Small intestine (tissue), 16 donors: Measurements from ENCODE around the gene CTSC. TPM values are rescaled to one million over a fixed set of nuclear protein-coding genes. Genes with fewer than 3 reads are reported as not detected.

Source experiments
- DNase-seq, 2 donors: peaks; one replicate each; pipeline versions ENCODE4 v3.0.0 to v3.0.0-alpha.2; 2013
- FAIRE-seq: peaks from 2 replicates; lab custom pipeline; 2012; peaks lifted over from hg19 to GRCh38; lab: Jason Lieb, UNC
- H3K27ac ChIP-seq, 3 donors: one replicate each; pipeline ENCODE4 v1.5.1; 2013; ENCODE audit warnings: low read length in 2 of 3, mild to moderate bottlenecking in 2 of 3, control low read depth in 1 of 3, inconsistent platforms in 1 of 3, low read depth in 1 of 3, moderate library complexity in 1 of 3
- H3K27me3 ChIP-seq, 3 donors: one replicate each; pipeline ENCODE4 v1.6.1; 2013; ENCODE audit warnings: low read length in 3 of 3, inconsistent platforms in 1 of 3; ENCODE audit not compliant: control insufficient read depth in 3 of 3, insufficient read depth in 3 of 3
- H3K36me3 ChIP-seq, 3 donors: one replicate each; pipeline ENCODE4 v1.6.1; 2013; ENCODE audit warnings: low read length in 3 of 3, inconsistent platforms in 1 of 3, low read depth in 1 of 3, mild to moderate bottlenecking in 1 of 3, moderate library complexity in 1 of 3; ENCODE audit not compliant: control insufficient read depth in 3 of 3, insufficient read depth in 2 of 3
- H3K4me1 ChIP-seq, 3 donors: one replicate each; pipeline ENCODE4 v1.6.1; 2013; ENCODE audit warnings: low read length in 2 of 3, inconsistent platforms in 1 of 3, low read depth in 1 of 3, mild to moderate bottlenecking in 1 of 3, moderate library complexity in 1 of 3; ENCODE audit not compliant: control insufficient read depth in 3 of 3, insufficient read depth in 2 of 3
- H3K4me3 ChIP-seq, 3 donors: one replicate each; pipeline ENCODE4 v1.5.1; 2013; ENCODE audit warnings: low read length in 3 of 3, control low read depth in 1 of 3, inconsistent platforms in 1 of 3, low read depth in 1 of 3, mild to moderate bottlenecking in 1 of 3, moderate library complexity in 1 of 3
- H3K9me3 ChIP-seq, 2 donors: one replicate each; pipeline ENCODE4 v1.6.1; 2013; ENCODE audit warnings: low read depth in 1 of 2, low read length in 1 of 2; ENCODE audit not compliant: control insufficient read depth in 2 of 2, insufficient read depth in 1 of 2
- WGBS, 3 donors: extraction: QIAGEN DNeasy Blood & Tissue Kit; methylation state at CpG; one replicate each; pipeline ENCODE4 v1.1.7; 2013; 5-methylcytosine and 5-hydroxymethylcytosine counted together
- long read RNA-seq, 10 donors: transcript quantifications; one replicate each; lab custom pipeline, GENCODE V29; 2026
- polyA plus RNA-seq, 4 donors: library from polyadenylated mRNA; stranded (reverse) in 3 of 4; unstranded in 1 of 4; fragments of 200-250 nt in 3 of 4; fragments of 120-200 nt in 1 of 4; gene quantifications; one replicate each; pipeline versions ENCODE4 v1.2.1 to v1.2.3, GENCODE V29; 2013
- donor health status: healthy with polysubstance abuse.
- donor health status: control.
- donor health status: control.
- donor health status: Bipolar disorder and iron deficiency.
- donor health status: healthy.

Gene CTSC
- 10 to 100 TPM; 16.1 to 98.8 (median 48.6) TPM for polyA plus RNA-seq
- long read RNA-seq, donor 1, full-length matches to known transcripts = 89 of 106 reads
- long read RNA-seq, donor 1, partial matches to known transcripts = 17 of 106 reads
- long read RNA-seq, donor 1, other reads (novel, unspliced or antisense) = 0 of 106 reads
- long read RNA-seq, donor 2, full-length matches to known transcripts = 14 of 14 reads
- long read RNA-seq, donor 2, partial matches to known transcripts = 0 of 14 reads
- long read RNA-seq, donor 2, other reads (novel, unspliced or antisense) = 0 of 14 reads
- long read RNA-seq, donor 3, full-length matches to known transcripts = 21 of 82 reads
- long read RNA-seq, donor 3, partial matches to known transcripts = 61 of 82 reads
- long read RNA-seq, donor 3, other reads (novel, unspliced or antisense) = 0 of 82 reads
- long read RNA-seq, donor 4, full-length matches to known transcripts = 3 of 3 reads
- long read RNA-seq, donor 4, partial matches to known transcripts = 0 of 3 reads
- long read RNA-seq, donor 4, other reads (novel, unspliced or antisense) = 0 of 3 reads
- long read RNA-seq, donor 5, full-length matches to known transcripts = 5 of 5 reads
- long read RNA-seq, donor 5, partial matches to known transcripts = 0 of 5 reads
- long read RNA-seq, donor 5, other reads (novel, unspliced or antisense) = 0 of 5 reads
- long read RNA-seq, donor 6, full-length matches to known transcripts = 30 of 35 reads
- long read RNA-seq, donor 6, partial matches to known transcripts = 5 of 35 reads
- long read RNA-seq, donor 6, other reads (novel, unspliced or antisense) = 0 of 35 reads
- long read RNA-seq, donor 7 = 0 reads
- long read RNA-seq, donor 8, full-length matches to known transcripts = 5 of 5 reads
- long read RNA-seq, donor 8, partial matches to known transcripts = 0 of 5 reads
- long read RNA-seq, donor 8, other reads (novel, unspliced or antisense) = 0 of 5 reads
- long read RNA-seq, donor 9, full-length matches to known transcripts = 10 of 10 reads
- long read RNA-seq, donor 9, partial matches to known transcripts = 0 of 10 reads
- long read RNA-seq, donor 9, other reads (novel, unspliced or antisense) = 0 of 10 reads
- long read RNA-seq, donor 10, full-length matches to known transcripts = 64 of 70 reads
- long read RNA-seq, donor 10, partial matches to known transcripts = 6 of 70 reads
- long read RNA-seq, donor 10, other reads (novel, unspliced or antisense) = 0 of 70 reads

- no peaks in the 10 kb centered on the region for H3K27me3 ChIP-seq
- peaks cover 0 to 5% (median 2%) of the 10 kb centered on the region in 3 donors for H3K4me1 ChIP-seq
- DNase-seq (peak; percentile 92 to 96), FAIRE-seq (no peak)
- H3K4me3 ChIP-seq = peak within 1 kb of the TSS; percentile 80 to 98 (median 84)
- H3K27ac ChIP-seq = peak within 1 kb of the TSS; percentile 74 to 94 (median 89)
- H3K36me3 ChIP-seq = peaks cover 0 to 2% (median 0%) of the 10 kb centered on the region in 3 donors
- 0 to 1% (median 0%) methylated on average over 54 of the region's 54 CpGs for WGBS, 3 donors
- H3K9me3 ChIP-seq = no peaks in the 10 kb centered on the region
Observed at GRCh38 chr11:88337181-88337986, at the start of gene CTSC. CTSC (minus strand) TSS chr11:88337736; CDS start chr11:88337672, 64 bp downstream.

GRCh38 chr11:88384669-88385005 is 47.1 kb upstream of the CTSC start:
- DNase-seq = no peak
- Histone ChIP-seq H3K4me1 (no peaks in the 10 kb centered on the region), H3K4me3 (no peak overlapping the region), H3K36me3 (no peaks in the 10 kb centered on the region), H3K27me3 (no peaks in the 10 kb centered on the region), H3K9me3 (no peaks in the 10 kb centered on the region), H3K27ac (no peak overlapping the region)
- FAIRE-seq = no peak
- 76 to 84% (median 79%) methylated on average over 3 of the region's 3 CpGs for WGBS, 3 donors

- Histone ChIP-seq H3K4me3 (no peak overlapping the region), H3K36me3 (no peaks in the 10 kb centered on the region), H3K27ac (no peak overlapping the region), H3K9me3 (no peaks in the 10 kb centered on the region), H3K27me3 (no peaks in the 10 kb centered on the region), H3K4me1 (no peaks in the 10 kb centered on the region)
- 75 to 91% (median 81%) methylated on average over 4 of the region's 4 CpGs for WGBS, 3 donors
- FAIRE-seq (no peak), DNase-seq (no peak)
Observed at GRCh38 chr11:88384004-88384668, 46.6 kb upstream of the CTSC start.

GRCh38 chr11:88383447-88383846 is 45.9 kb upstream of the CTSC start:
- Histone ChIP-seq H3K36me3 (no peaks in the 10 kb centered on the region), H3K9me3 (no peaks in the 10 kb centered on the region), H3K4me3 (no peak overlapping the region), H3K4me1 (no peaks in the 10 kb centered on the region), H3K27me3 (no peaks in the 10 kb centered on the region), H3K27ac (no peak overlapping the region)
- WGBS, 3 donors = 16 to 38% (median 21%) methylated on average over 3 of the region's 3 CpGs
- FAIRE-seq = no peak
- no peak for DNase-seq

- Histone ChIP-seq H3K4me3 (no peak overlapping the region), H3K36me3 (no peaks in the 10 kb centered on the region), H3K27me3 (no peaks in the 10 kb centered on the region), H3K9me3 (no peaks in the 10 kb centered on the region), H3K27ac (no peak overlapping the region), H3K4me1 (no peaks in the 10 kb centered on the region)
- WGBS, 3 donors = 93 to 98% (median 93%) methylated on average over 3 of the region's 3 CpGs
- FAIRE-seq (no peak), DNase-seq (no peak)
Observed at GRCh38 chr11:88379130-88379529, 41.6 kb upstream of the CTSC start.

- Histone ChIP-seq H3K9me3 (no peaks in the 10 kb centered on the region), H3K4me3 (no peak overlapping the region), H3K27me3 (no peaks in the 10 kb centered on the region), H3K4me1 (no peaks in the 10 kb centered on the region), H3K36me3 (no peaks in the 10 kb centered on the region), H3K27ac (no peak overlapping the region)
- FAIRE-seq (no peak), DNase-seq (no peak)
- WGBS, 3 donors = 90 to 95% (median 91%) methylated on average over 4 of the region's 4 CpGs
Observed at GRCh38 chr11:88378422-88379066, 41.0 kb upstream of the CTSC start.

- Histone ChIP-seq H3K27ac (no peak overlapping the region), H3K27me3 (no peaks in the 10 kb centered on the region), H3K4me3 (no peak overlapping the region), H3K9me3 (no peaks in the 10 kb centered on the region), H3K36me3 (no peaks in the 10 kb centered on the region), H3K4me1 (no peaks in the 10 kb centered on the region)
- no peak for FAIRE-seq
- no peak for DNase-seq
Observed at GRCh38 chr11:88377646-88378045, 40.1 kb upstream of the CTSC start.
